Kidney epithelial cell (primary cell): ENCODE measurements around the gene SLC49A4. TPM values are rescaled to one million over a fixed set of nuclear protein-coding genes. Genes with fewer than 3 reads are reported as not detected.

Experiments used
- DNase-seq: peaks from one replicate; pipeline ENCODE4 v3.0.0-alpha.2; 2010; ENCODE audit warnings: low read depth
- H3K27me3 ChIP-seq: 2 replicates; pipeline ENCODE4 v1.6.0; 2011; ENCODE audit warnings: low read length; ENCODE audit not compliant: control insufficient read depth, insufficient read depth
- H3K36me3 ChIP-seq: 2 replicates; pipeline ENCODE4 v1.5.1; 2011; ENCODE audit warnings: low read length; ENCODE audit not compliant: control insufficient read depth, insufficient read depth
- H3K4me3 ChIP-seq: 2 replicates; pipeline ENCODE4 v1.5.1; 2011; ENCODE audit warnings: low read depth, mild to moderate bottlenecking, control low read depth, low read length
- CTCF ChIP-seq: IDR thresholded peaks from 2 replicates; pipeline ENCODE4 v1.5.1; 2011; ENCODE audit warnings: mild to moderate bottlenecking, moderate library complexity, low read length, control low read depth, inconsistent platforms; ENCODE audit not compliant: insufficient read depth, poor library complexity, severe bottlenecking
- total RNA-seq: library from RNA; depleted of rRNA; stranded (reverse); fragments of >200 nt; gene quantifications from 2 replicates; pipeline ENCODE4 v1.2.3, GENCODE V29; 2015

Gene SLC49A4
- total RNA-seq, 1 donor from 2014 or later = 17.2 TPM

DNA sequence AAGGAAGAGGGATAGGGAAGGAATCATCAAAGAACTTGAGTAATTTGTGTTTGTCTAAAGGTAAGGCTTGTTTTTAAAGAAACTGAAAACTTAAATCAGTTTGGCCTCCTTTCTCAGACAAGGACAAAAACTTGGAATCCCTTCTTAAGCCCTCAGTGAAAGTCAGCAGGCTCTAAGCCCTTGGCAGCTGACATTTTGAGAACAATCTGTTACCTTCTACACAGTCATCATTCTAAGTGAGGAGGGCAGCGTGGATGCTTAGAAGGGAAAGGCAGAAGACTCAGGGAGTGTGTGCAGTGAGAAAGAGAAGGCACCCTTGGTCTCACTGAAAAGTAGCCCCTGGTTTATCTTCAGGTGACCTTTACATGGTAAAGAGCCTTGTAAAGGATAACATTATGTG lies 12.1 kb upstream of the SLC49A4 start:
- Histone ChIP-seq H3K27me3 (no peaks in the 10 kb centered on the region), H3K36me3 (no peaks in the 10 kb centered on the region), H3K4me3 (no peak overlapping the region)
- no peak for TF ChIP-seq CTCF
- no peak for DNase-seq

DNA sequence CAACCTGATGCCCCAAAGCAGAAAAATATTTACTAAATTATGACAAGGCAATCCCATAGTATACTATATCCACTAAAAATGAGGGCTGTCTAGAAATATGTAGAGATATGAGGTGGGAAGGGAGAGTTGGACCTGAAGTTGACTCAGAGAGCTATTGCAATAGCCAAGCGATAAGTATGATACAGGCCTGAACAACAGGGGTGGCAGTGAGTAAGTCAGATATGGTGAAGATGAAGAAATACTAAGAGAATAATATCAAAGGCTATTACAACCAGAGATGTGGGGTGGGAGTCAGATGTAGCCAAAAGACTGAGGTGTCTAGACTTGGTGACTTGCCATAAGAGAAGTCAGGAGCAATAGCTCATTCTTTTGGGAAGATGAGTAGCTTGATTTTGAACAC lies 10.4 kb upstream of the SLC49A4 start:
- no peak overlapping the region for H3K4me3 ChIP-seq
- DNase-seq = no peak
- TF ChIP-seq CTCF = no peak
- no peaks in the 10 kb centered on the region for H3K36me3 ChIP-seq
- no peaks in the 10 kb centered on the region for H3K27me3 ChIP-seq

- TF ChIP-seq CTCF = no peak
- no peak overlapping the region for H3K4me3 ChIP-seq
- no peaks in the 10 kb centered on the region for H3K27me3 ChIP-seq
These were observed 9.6 kb upstream of the SLC49A4 start for GRCh38 chr3:122785231-122785630.

DNA sequence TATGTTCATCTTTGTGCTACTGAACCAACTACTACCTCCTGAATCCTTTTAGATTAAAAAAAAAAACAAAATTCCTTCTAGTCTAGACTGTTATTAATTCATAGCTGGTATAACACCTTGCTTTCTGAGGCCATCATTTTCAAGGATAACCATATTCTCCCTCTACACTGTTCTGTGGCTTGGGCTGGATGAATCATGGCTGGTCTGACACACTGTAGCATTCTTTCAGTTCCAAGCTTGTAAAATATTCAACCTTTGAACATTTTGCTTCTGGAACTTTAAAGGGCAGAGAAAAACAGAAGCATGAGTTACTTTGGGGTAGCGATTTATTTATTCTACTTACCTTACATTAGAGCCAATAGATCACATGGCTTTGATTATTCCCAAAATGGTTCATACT lies 8.8 kb upstream of the SLC49A4 start:
- Histone ChIP-seq H3K36me3 (no peaks in the 10 kb centered on the region), H3K27me3 (no peaks in the 10 kb centered on the region), H3K4me3 (no peak overlapping the region)
- TF ChIP-seq CTCF = no peak
- peak; percentile 39 for DNase-seq

More at GRCh38 chr3:122785231-122785630, 9.6 kb upstream of the SLC49A4 start:
- no peaks in the 10 kb centered on the region for H3K36me3 ChIP-seq
- no peak for DNase-seq

GRCh38 chr3:122787872-122788271 lies 7.0 kb upstream of the SLC49A4 start:
- TF ChIP-seq CTCF = no peak
- Histone ChIP-seq H3K27me3 (no peaks in the 10 kb centered on the region), H3K36me3 (no peaks in the 10 kb centered on the region), H3K4me3 (no peak overlapping the region)
- DNase-seq = no peak

- H3K36me3 ChIP-seq = no peaks in the 10 kb centered on the region
- no peak for TF ChIP-seq CTCF
- no peaks in the 10 kb centered on the region for H3K27me3 ChIP-seq
- no peak overlapping the region for H3K4me3 ChIP-seq
- DNase-seq = no peak
These were observed 5.1 kb upstream of the SLC49A4 start for GRCh38 chr3:122789585-122790273.
